ENCODE data around the gene ZGPAT. TPM values are rescaled to one million over a fixed set of nuclear protein-coding genes. Genes with fewer than 3 reads are reported as not detected.
A peak's percentile ranks its signal among the peaks of the same experiment; 100 is the strongest.

ZGPAT gene
- total RNA-seq, 1 experiment from 2014 or later: 35.8 TPM

GRCh38 chr20:63737695-63737944 is 29.8 kb downstream of the ZGPAT start:
- POLR2A ChIA-PET: interaction anchor here (0.7 kb wide), 1 partner anchor 50 kb away, joined by 3 read pairs; no protein-coding TSS in a partner anchor
- BruUV-seq (replicated peaks): no TSS peak

GRCh38 chr20:63737945-63738686 is 30.3 kb downstream of the ZGPAT start:
- no peak for TF ChIP-seq REST (IDR thresholded peaks at IDR 0.05; ENCODE audit: insufficient read depth in 1 of 2, low read depth in 2 of 2, low read length in 1 of 2)
- no peak for TF ChIP-seq TCF7L2 (IDR thresholded peaks at IDR 0.05; ENCODE audit: low read depth, low read length)
- TF ChIP-seq SIN3A (IDR thresholded peaks at IDR 0.05; ENCODE audit: borderline replicate concordance, insufficient read depth, low read depth, low read length): no peak
- no peak; the same call in 1 of the 2 replicates for TF ChIP-seq POLR2AphosphoS5 (IDR thresholded peaks at IDR 0.05; ENCODE audit: low read depth, low read length)
- intact Hi-C loops (cut with micrococcal nuclease; ENCODE audit: unreplicated experiment): no loop called here
- no peak for DNase-seq (ENCODE audit: low read depth, low spot score)
- Histone ChIP-seq H3K4me1 (ENCODE audit: control insufficient read depth, insufficient read depth, low read length) (peaks cover 42% of the 10 kb centered on the region), H3K36me3 (ENCODE audit: control insufficient read depth, insufficient read depth, low read length) (no peaks in the 10 kb centered on the region), H3K27ac (ENCODE audit: low read length) (no peak overlapping the region), H3K4me3 (ENCODE audit: low read depth in 2 of 2, low read length in 2 of 2) (no peak overlapping the region), H3K9me3 (ENCODE audit: control insufficient read depth, insufficient read depth, low read depth, low read length) (no peaks in the 10 kb centered on the region), H3K27me3 (ENCODE audit: control insufficient read depth, insufficient read depth, low read length) (no peaks in the 10 kb centered on the region)
- CTCF ChIA-PET: no interaction called here
- ATAC-seq: peak; percentile 10; the same call in 1 of the 2 replicates
- POLR2A ChIA-PET: interaction anchor here (0.7 kb wide), 1 partner anchor 50 kb away, joined by 3 read pairs; no protein-coding TSS in a partner anchor
- in situ Hi-C loops (cut with HindIII; ENCODE audit: low pct_unique_long_range_greater_than_20kb, low sequenced_read_pairs): no loop called here
- no TSS peak for BruUV-seq (replicated peaks)

More at GRCh38 chr20:63737695-63737944, 29.8 kb downstream of the ZGPAT start:
- Histone ChIP-seq H3K36me3 (ENCODE audit: control insufficient read depth, insufficient read depth, low read length) (no peaks in the 10 kb centered on the region), H3K9me3 (ENCODE audit: control insufficient read depth, insufficient read depth, low read depth, low read length) (no peaks in the 10 kb centered on the region), H3K4me3 (ENCODE audit: low read depth in 2 of 2, low read length in 2 of 2) (no peak overlapping the region), H3K27me3 (ENCODE audit: control insufficient read depth, insufficient read depth, low read length) (no peaks in the 10 kb centered on the region), H3K4me1 (ENCODE audit: control insufficient read depth, insufficient read depth, low read length) (peaks cover 42% of the 10 kb centered on the region), H3K27ac (ENCODE audit: low read length) (no peak overlapping the region)
- no peak for TF ChIP-seq REST (IDR thresholded peaks at IDR 0.05; ENCODE audit: insufficient read depth in 1 of 2, low read depth in 2 of 2, low read length in 1 of 2)
- no peak for TF ChIP-seq POLR2AphosphoS5 (IDR thresholded peaks at IDR 0.05; ENCODE audit: low read depth, low read length)
- no peak; the same call in 1 of the 2 replicates for TF ChIP-seq CTCF (IDR thresholded peaks at IDR 0.05)
- no peak for TF ChIP-seq TCF7L2 (IDR thresholded peaks at IDR 0.05; ENCODE audit: low read depth, low read length)
- no peak for TF ChIP-seq SIN3A (IDR thresholded peaks at IDR 0.05; ENCODE audit: borderline replicate concordance, insufficient read depth, low read depth, low read length)
- CTCF ChIA-PET: no interaction called here
- intact Hi-C loops (cut with micrococcal nuclease; ENCODE audit: unreplicated experiment): no loop called here
- in situ Hi-C loops (cut with HindIII; ENCODE audit: low pct_unique_long_range_greater_than_20kb, low sequenced_read_pairs): no loop called here
- ATAC-seq (no peak), DNase-seq (ENCODE audit: low read depth, low spot score) (no peak)

Data from Panc1 (cell line).